ENCODE measurements around the gene PTH1R. TPM values are rescaled to one million over a fixed set of nuclear protein-coding genes. Genes with fewer than 3 reads are reported as not detected.
A peak's percentile ranks its signal among the peaks of the same experiment; 100 is the strongest.

Gene PTH1R
- total and polyA plus RNA-seq, 3 donors from 2014 or later, result 8.4 to 11.3 (median 10.2) TPM

GRCh38 chr3:46831841-46832240 lies 45.7 kb upstream of the PTH1R start:
- Histone ChIP-seq H3K4me3 (no peak overlapping the region), H3K27ac (no peak overlapping the region), H3K27me3 (no peaks in the 10 kb centered on the region), H3K36me3 (ENCODE audit: low read depth, missing control alignments) (no peaks in the 10 kb centered on the region), H3K4me1 (no peaks in the 10 kb centered on the region), H3K9me3 (no peaks in the 10 kb centered on the region)
- WGBS, 2 donors, result 88% methylated on average over 1 of the region's 1 CpG
- no peak for TF ChIP-seq CTCF (IDR thresholded peaks at IDR 0.05)
- TF ChIP-seq POLR2A (IDR thresholded peaks at IDR 0.05), result no peak
- no peak for DNase-seq
- intact Hi-C loops (cut with DNase I; ENCODE audit: low total_unique reads), result no loop called here

GRCh38 chr3:46833346-46834300 lies 43.9 kb upstream of the PTH1R start:
- Histone ChIP-seq H3K27me3 (no peaks in the 10 kb centered on the region), H3K27ac (no peak overlapping the region), H3K9me3 (no peaks in the 10 kb centered on the region), H3K4me3 (peak overlapping the region; percentile 26 to 45), H3K4me1 (no peaks in the 10 kb centered on the region), H3K36me3 (ENCODE audit: low read depth, missing control alignments) (no peaks in the 10 kb centered on the region)
- no peak for DNase-seq
- TF ChIP-seq POLR2A (IDR thresholded peaks at IDR 0.05) (no peak), CTCF (IDR thresholded peaks at IDR 0.05) (no peak)
- 63 to 67% methylated on average over 21 to 65 of the region's 65 CpGs for WGBS, 2 donors
- intact Hi-C loops (cut with DNase I; ENCODE audit: low total_unique reads), result no loop called here

- Histone ChIP-seq H3K36me3 (ENCODE audit: low read depth, missing control alignments) (no peaks in the 10 kb centered on the region), H3K4me3 (no peak overlapping the region), H3K27ac (no peak overlapping the region), H3K4me1 (no peaks in the 10 kb centered on the region), H3K9me3 (no peaks in the 10 kb centered on the region), H3K27me3 (no peaks in the 10 kb centered on the region)
- TF ChIP-seq CTCF (IDR thresholded peaks at IDR 0.05), result no peak
- DNase-seq, result no peak
- 86 to 87% methylated on average over 12 of the region's 12 CpGs for WGBS, 2 donors
- intact Hi-C loops (cut with DNase I; ENCODE audit: low total_unique reads), result no loop called here
Measured at GRCh38 chr3:46835054-46835453, 42.5 kb upstream of the PTH1R start.

- no peaks in the 10 kb centered on the region for H3K27me3 ChIP-seq
- no peak overlapping the region for H3K4me3 ChIP-seq
- H3K36me3 ChIP-seq (ENCODE audit: low read depth, missing control alignments), result no peaks in the 10 kb centered on the region
- TF ChIP-seq POLR2A (IDR thresholded peaks at IDR 0.05), result no peak
- WGBS, 2 donors, result 71 to 73% methylated on average over 4 of the region's 4 CpGs
- H3K4me1 ChIP-seq, result no peaks in the 10 kb centered on the region
- no peaks in the 10 kb centered on the region for H3K9me3 ChIP-seq
- intact Hi-C loops (cut with DNase I; ENCODE audit: low total_unique reads), result no loop called here
- no peak for DNase-seq
- no peak overlapping the region for H3K27ac ChIP-seq
Measured at GRCh38 chr3:46835491-46835890, 42.0 kb upstream of the PTH1R start.

- no peak overlapping the region for H3K4me3 ChIP-seq
- 64 to 74% methylated on average over 2 of the region's 2 CpGs for WGBS, 2 donors
- H3K27ac ChIP-seq, result no peak overlapping the region
- DNase-seq, result no peak
- no peak for TF ChIP-seq CTCF (IDR thresholded peaks at IDR 0.05)
- TF ChIP-seq POLR2A (IDR thresholded peaks at IDR 0.05), result no peak
- H3K36me3 ChIP-seq (ENCODE audit: low read depth, missing control alignments), result no peaks in the 10 kb centered on the region
- intact Hi-C loops (cut with DNase I; ENCODE audit: low total_unique reads), result no loop called here
- H3K9me3 ChIP-seq, result no peaks in the 10 kb centered on the region
- no peaks in the 10 kb centered on the region for H3K27me3 ChIP-seq
- no peaks in the 10 kb centered on the region for H3K4me1 ChIP-seq
Measured at GRCh38 chr3:46838301-46838700, 39.2 kb upstream of the PTH1R start.

Measured in testis (tissue), 3 donors.